ENCODE results near the gene GIMAP5.
A peak's percentile ranks its signal among the peaks of the same experiment; 100 is the strongest.

GIMAP5 gene

DNA sequence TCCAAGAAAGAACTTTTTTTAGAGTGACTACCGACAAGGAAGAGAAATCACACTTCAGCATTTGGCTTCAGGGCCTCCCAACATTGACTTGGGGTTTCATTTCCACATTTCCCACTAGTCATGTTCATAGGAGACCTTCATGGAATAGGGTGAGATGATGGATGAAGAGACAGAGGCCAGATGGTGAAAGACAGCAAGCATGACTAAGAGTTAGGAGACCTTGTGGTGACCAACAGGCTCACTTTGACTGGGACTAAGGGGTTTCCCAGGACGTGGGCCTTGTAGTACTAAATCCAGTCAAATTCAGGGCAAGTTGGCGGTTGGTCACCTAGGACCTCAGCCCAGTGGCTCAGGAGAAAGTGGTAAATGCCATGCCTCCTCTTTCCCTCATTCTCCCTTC lies 3.0 kb upstream of the GIMAP5 start:
- DNase-seq (ENCODE audit: low read depth in 1 of 2, low spot score in 1 of 2): no peak

DNA sequence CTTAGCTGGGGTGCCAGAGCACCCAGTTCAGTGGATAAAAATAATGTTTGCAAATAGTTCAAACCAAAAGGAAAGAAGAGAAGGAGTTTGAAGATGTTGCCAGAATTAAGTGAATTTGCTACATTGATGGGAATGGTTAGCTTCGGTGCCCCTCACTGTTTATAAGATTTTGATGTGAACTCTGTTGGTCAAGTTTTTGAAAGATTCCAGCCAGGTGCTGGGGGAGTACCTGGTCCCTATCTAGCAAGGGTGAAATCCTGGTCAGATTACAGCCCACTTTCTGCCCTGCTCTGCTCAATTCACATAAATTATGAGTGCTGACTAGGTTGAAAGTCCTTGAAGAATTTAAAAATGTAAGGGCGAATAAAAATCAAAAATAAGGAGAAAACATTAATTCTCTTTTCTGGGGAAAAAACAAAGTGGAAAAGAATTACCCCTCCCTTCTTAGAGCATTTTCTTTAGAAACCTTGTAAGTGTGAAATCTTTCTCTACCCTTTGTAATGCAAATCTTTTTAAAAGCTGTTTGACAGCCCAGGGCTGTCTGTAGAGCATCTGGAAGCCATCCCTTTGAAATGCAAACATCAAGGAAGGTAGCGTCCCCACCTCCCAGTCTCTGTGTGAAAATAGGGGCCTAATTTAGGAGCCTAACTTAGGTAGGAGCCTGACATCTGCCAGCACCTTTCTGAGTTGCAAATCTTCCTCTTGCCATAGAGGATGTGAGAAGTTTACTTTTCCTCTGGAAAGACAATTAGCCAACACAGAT lies 1.4 kb upstream of the GIMAP5 start:
- no peak for DNase-seq (ENCODE audit: low read depth in 1 of 2, low spot score in 1 of 2)

GRCh38 chr7:150736864-150737263 lies 354 bp upstream of the GIMAP5 start:
- no peak for DNase-seq (ENCODE audit: low read depth in 1 of 2, low spot score in 1 of 2)

- DNase-seq (ENCODE audit: low read depth in 1 of 2, low spot score in 1 of 2): no peak
Observed at GRCh38 chr7:150738092-150738491, 874 bp downstream of the GIMAP5 start.

DNA sequence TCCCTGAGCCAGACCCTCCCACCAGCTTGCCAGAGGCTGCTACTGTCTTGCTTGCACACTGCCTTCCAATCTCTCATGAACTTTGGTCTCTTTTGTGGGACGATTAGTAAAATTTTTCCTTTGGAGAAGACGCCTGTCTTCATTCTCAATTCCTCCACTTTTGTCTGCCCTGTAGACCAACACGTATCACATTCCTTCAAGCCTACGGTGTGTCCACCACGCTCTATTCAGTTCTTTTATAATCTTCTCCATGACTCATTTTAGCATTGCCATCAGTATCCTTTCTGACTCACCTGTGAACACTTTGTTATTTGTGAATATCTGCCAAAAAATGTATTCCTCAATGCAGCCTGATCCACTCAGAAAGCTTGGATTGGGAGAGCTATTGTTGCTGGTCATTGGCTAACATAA lies 1.4 kb downstream of the GIMAP5 start:
- DNase-seq (ENCODE audit: low read depth in 1 of 2, low spot score in 1 of 2): no peak

DNA sequence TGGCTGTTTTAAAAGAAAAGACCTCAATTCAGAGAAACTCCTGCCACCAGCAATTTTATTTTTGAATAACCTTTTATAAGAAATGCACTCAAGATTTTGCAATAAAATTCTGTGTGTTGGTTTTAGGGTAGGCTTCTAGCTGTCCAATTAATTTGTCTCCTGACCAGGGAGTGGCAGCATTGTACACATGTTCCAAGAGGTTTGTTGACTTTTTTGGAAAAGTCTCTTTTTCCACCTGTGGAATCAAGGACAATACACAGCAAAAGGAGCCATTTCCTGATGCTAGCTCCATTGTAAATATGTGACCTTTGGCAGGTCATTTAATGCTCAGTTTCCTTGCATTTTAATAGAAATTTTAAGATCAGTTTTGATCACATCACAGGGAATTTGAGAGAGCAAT lies 1.8 kb downstream of the GIMAP5 start:
- DNase-seq (ENCODE audit: low read depth in 1 of 2, low spot score in 1 of 2): no peak

DNA sequence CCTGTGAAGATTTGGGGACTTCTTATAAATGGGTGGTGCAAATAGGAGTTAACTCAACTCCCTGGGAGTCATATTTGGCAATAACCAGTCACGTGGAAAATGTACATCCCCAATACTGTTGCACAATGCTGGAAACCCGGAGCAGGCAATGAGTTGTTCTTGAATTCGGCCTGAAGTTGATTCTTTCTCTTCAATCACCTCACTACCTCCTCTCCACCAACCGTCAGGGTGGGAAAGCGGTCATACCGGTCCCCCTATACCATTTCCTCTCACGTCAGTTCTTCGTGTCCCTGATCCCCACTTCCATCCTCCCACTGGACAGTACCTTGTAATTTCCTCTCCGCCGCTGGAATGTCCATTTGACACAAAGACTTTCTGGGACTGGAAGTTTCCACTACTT lies 2.8 kb downstream of the GIMAP5 start:
- DNase-seq (ENCODE audit: low read depth in 1 of 2, low spot score in 1 of 2): no peak

GRCh38 chr7:150742286-150742968 lies 5.2 kb downstream of the GIMAP5 start:
- no peak for DNase-seq (ENCODE audit: low read depth in 1 of 2, low spot score in 1 of 2)

DNA sequence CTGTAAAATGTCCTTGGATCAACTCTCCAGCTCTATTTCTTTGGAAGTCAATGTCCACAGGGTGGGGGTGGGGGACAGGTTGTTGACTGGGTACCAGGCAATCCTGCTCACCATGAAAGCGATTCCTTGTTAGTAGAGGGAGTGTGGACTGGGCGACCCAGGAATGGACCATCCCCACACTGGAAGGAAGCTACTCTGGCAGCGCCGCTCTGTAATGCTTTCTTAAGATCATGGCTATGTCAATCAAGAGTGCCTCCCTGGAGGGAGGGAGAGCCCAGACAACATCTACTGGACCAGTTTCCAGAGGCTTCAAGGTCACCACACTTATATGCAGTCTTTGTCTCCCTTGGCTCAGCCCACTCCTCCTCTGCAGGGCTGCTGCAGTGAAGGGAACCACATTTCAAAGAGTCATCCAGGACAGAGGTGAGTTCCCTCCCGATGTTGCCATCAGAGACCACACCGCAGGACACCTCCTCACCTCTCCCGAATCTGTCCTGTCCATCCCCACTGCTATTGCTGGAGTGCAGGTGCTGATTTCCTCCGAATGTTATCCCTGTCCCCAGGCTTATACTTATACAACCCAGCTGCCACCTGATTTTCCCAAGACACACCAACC lies 6.9 kb downstream of the GIMAP5 start:
- DNase-seq (ENCODE audit: low read depth in 1 of 2, low spot score in 1 of 2): no peak

GRCh38 chr7:150745086-150745485 lies 7.9 kb downstream of the GIMAP5 start:
- DNase-seq (ENCODE audit: low read depth in 1 of 2, low spot score in 1 of 2): no peak

GRCh38 chr7:150745876-150746275 lies 8.7 kb downstream of the GIMAP5 start:
- DNase-seq (ENCODE audit: low read depth in 1 of 2, low spot score in 1 of 2): no peak

DNA sequence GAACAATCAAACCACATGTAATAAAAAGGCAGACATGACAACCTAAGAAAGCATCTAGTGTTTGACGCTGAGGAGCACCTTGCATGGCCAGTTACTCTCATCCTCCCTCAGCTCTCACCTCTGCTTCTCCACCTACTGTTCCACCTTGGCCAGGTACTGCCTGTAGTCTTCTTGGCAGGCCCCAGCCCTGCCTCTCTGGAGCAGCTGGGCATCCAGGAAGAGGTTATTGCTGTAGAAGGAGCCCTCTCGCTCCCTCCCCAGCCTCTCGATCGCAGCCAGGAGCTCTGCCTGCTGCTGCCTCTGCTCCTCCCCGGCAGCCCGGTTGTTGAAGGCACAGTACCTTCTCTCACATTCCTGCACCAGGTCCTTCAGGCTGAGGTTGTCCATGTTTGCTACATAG lies 9.7 kb downstream of the GIMAP5 start:
- DNase-seq (ENCODE audit: low read depth in 1 of 2, low spot score in 1 of 2): no peak

- no peak for DNase-seq (ENCODE audit: low read depth in 1 of 2, low spot score in 1 of 2)
Observed at GRCh38 chr7:150748376-150748775, 11.2 kb downstream of the GIMAP5 start.

GRCh38 chr7:150751702-150752101 lies 14.5 kb downstream of the GIMAP5 start:
- DNase-seq (ENCODE audit: low read depth in 1 of 2, low spot score in 1 of 2): no peak

- no peak for DNase-seq (ENCODE audit: low read depth in 1 of 2, low spot score in 1 of 2)
Observed at GRCh38 chr7:150753239-150753638, 16.0 kb downstream of the GIMAP5 start.

DNA sequence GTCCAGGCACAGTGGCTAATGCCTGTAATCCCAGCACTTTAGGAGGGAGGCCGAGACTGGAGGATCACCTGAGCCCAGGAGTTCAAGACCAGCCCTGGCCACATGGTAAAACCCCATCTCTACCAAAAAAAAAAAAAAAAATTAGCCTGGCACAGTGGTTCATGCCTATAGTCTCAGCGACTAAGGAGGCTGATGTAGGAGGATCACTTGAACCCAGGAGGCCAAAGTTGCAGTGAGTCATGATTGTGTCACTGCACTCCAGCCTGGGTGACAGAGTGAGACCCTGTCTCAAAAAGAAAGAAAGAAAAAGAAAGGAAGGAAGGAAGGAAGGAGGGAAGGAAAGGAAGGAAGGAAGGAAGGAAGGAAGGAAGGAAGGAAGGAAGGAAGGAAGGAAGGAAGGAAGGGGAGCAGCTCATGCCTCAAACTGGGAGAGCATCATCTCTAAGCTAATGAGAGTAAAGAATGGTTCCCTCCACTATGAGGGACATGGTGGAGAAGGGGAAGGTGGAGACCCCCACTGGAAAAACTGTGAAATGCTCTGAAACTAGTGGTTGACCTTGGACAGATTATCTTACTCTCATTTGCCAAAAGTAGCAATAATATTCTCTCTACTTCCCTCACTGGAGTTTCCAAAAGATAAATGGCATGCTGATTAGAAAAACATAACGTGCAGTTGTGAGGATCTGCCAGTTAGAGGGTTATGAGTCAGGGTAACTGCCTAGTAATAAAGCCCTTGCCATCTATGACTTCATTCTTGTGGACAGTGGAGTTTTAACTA lies 16.8 kb downstream of the GIMAP5 start:
- no peak for DNase-seq (ENCODE audit: low read depth in 1 of 2, low spot score in 1 of 2)

DNA sequence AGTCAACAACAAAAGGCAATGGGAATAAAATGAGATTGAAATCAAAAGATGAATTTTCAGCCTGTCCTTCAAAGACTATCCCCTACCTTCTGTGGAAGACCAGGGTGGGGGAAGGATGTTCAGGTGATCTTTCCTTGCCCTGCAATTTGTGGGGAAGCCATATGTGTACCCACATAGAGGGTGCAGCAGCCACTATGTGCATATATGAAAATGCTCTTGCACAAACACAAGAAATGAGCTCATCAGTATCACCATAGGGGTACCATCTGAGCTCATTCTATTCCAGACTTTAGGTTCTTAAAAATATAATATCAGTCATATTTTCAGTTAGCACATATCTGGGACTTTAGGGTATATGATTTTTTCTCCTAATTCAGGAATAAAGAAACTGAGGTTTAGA lies 17.7 kb downstream of the GIMAP5 start:
- DNase-seq (ENCODE audit: low read depth in 1 of 2, low spot score in 1 of 2): no peak

GRCh38 chr7:150755473-150756099 lies 18.4 kb downstream of the GIMAP5 start:
- peak in 1 of 2 donors; percentile 69 for DNase-seq (ENCODE audit: low read depth in 1 of 2, low spot score in 1 of 2)

GRCh38 chr7:150756166-150756565 lies 18.9 kb downstream of the GIMAP5 start:
- DNase-seq (ENCODE audit: low read depth in 1 of 2, low spot score in 1 of 2): no peak

- DNase-seq (ENCODE audit: low read depth in 1 of 2, low spot score in 1 of 2): no peak
Observed at GRCh38 chr7:150756858-150757257, 19.6 kb downstream of the GIMAP5 start.

DNA sequence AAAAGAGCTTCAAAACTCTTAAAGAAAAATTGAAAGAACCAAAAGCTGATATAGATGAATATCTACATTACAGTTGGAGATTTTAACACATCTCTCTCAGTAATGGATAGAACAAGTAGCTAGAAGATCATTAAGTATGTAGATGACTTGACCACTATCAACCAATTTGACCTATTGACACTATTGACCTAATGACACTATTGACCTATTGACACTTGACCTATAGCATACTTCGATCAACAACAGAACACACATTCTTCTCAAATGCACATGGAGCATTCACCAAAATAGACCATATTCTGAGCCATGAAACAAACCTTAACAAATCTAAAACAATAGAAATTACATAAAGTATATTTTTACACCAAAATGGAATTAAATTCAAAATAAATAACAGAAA lies 22.3 kb downstream of the GIMAP5 start:
- DNase-seq (ENCODE audit: low read depth in 1 of 2, low spot score in 1 of 2): no peak

Data from activated CD4-positive, alpha-beta T cell treated with anti-CD3 and anti-CD28 coated beads, Interleukin-2, amount 50 U/mL, for 24 hours (primary cell).